GM18867 (cell line): ENCODE results near the gene MBTPS1.

Source experiments
- ATAC-seq: cut with Tn5 transposase; IDR thresholded peaks from one replicate; pipeline ENCODE4 v1.9.1; 2021; ENCODE audit warnings: mild to moderate bottlenecking, moderate library complexity; ENCODE audit not compliant: unreplicated experiment

Gene MBTPS1

GRCh38 chr16:84116720-84117493 lies at the start of gene MBTPS1:
Gene MBTPS1, minus strand, starts transcription at chr16:84116942. Its CDS starts 15,159 bp downstream, at chr16:84101783.
- ATAC-seq = peak; percentile 92

DNA sequence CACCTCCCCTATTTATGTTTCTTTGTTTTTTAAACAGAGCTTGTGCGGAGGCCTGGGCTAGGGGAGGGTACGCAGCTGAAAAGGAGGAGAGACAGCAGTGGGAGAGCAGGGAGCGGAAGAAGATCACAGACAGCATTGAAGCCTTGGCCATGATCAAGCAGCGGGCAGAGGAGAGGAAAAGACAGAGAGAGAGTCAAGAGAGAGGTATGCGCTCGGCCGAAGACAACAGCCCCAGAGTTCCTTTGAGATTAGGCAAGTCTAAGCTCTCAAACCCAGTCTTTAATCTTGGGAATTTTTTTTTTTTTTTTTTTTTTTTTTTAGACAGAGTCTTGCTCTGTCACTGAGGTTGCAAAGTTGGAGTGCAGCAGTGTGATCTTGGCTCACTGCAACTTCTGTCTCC lies 49.0 kb upstream of the MBTPS1 start:
- ATAC-seq = no peak

- no peak for ATAC-seq
Measured at GRCh38 chr16:84161801-84162200, 45.1 kb upstream of the MBTPS1 start.

DNA sequence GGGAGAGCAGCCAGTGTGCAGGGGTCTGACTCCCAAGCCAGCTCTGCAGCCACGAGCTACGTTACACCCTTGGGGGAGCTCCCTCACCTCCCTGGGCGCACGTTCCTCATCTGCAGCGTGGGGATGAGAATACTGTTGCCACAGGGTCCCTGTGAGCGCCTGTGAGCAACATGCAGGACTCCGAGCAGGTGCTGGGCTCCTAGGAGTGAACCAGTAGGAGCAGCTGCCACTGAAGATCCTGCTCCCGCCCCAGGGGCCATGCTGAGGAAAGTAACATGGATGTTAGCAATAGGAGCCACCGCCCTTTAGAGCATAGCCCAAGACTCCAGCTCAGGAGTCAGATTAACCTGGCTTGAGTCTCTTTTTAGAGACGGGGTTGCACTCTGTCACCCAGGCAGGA lies 44.3 kb upstream of the MBTPS1 start:
- no peak for ATAC-seq

GRCh38 chr16:84159800-84160199 lies 43.1 kb upstream of the MBTPS1 start:
- no peak for ATAC-seq

DNA sequence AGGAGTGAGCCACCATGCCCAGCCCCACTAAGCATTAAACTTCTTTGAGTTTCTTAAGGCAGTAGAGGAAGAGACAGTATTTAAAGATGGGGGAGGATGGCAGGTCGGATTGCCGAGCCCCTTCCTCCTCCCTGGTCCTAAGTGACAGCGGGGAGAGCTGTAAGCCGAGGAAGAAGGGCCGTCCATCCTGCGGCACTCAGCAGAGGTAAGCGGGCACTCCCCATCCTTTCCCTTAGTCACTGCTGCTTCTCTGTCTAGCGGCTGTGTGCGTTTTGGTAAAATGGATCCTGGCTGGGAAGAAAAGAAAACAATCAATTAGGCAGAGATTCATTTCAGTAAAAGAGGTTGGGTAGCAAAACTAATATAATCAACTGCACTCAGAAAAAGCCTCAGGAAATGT lies 42.3 kb upstream of the MBTPS1 start:
- no peak for ATAC-seq

DNA sequence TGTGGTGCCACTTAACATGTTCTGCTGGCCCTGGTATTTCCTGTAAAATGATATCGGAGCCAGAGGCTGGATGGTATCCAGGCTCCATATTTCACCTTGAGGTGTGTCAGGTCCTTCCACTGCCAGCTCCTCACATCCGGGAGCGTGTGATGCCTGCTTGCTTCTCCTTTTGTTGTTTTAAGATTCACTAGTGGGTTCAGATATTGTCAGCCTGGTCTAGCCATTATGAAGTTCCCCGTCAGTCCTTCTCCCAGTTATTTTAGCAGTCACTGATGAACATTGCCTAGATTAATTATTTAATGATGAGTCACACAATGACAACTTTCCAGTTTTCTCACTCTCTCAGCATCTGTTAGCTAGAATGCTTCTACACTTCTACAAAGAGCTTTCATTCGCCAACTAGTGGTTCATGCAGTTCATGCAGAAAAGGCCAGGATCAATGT lies 39.6 kb upstream of the MBTPS1 start:
- no peak for ATAC-seq

DNA sequence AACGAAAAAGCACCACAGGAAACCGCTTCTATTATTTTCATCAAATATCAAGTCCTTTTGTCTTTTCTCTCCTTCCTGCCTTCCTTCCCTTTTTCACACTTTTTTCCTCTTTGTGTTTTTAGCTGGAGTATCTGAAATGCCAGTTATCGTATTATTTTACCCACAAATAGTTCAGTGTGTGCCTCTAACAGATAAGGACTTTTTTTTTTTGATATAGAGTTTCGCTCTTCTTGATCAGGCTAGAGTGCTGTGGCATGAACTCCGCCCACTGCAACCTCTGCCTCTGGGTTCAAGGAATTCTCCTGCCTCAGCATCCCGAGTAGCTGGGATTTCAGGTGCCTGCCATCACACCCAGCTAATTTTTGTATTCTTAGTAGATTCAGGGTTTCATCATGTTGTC lies 39.0 kb upstream of the MBTPS1 start:
- no peak for ATAC-seq

DNA sequence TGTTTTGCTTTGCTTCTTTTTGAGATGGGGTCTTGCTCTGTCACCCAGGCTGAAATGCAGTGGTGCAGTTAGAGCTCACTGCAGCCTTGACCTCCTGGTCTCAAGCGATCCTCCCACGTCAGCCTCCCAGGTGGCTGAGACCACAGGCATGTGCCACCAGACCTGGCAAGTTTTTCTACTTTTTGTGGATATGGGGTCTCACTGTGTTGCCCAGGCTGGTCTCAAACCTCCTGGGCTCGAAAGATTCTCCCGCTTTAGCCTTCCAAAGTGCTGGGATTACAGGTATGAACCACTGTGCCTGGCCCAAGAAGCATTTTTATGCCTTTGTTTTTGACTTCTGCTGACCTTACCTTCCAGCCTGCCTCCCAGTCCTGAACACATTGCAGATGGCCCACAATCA lies 38.5 kb upstream of the MBTPS1 start:
- no peak for ATAC-seq

GRCh38 chr16:84153660-84154214 lies 37.0 kb upstream of the MBTPS1 start:
- no peak for ATAC-seq

- no peak for ATAC-seq
Measured at GRCh38 chr16:84150926-84151325, 34.2 kb upstream of the MBTPS1 start.

DNA sequence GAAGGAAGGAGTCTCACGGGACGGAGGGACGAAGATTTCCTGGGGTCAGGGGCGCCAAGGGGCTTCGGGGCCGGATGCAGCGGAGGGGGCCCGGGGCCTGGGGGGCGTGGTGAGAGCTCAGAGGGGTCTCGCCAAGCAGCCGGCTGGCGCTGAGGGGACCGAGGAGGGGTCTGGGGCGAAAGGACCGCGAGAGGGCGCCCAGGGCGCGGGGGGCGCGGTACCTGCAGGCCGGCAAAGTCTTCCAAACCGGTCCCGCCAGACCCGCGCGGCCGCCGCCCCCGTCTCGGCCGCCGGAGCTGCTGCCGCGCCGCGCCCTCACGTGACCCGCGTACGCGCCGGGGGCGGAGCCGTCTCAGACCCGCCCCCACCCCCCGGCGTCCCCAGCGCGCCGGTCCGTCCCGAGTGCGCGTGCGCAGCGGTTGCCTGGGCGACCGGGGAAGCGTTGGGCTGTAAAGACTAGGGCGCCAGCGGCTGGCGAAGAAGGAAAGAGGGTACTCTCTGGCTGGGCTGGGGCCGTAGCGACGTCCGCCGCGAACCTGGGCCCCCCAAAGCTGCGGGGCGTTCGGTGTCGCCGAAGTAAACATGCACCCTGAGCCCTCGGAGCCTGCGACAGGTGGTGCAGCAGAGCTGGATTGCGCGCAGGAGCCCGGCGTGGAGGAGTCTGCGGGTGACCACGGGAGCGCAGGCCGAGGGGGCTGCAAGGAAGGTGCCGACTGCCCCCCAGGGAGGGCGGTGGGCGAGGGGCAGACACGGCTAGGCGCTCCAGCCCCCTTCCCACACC lies 28.3 kb upstream of the MBTPS1 start, which contains the start of the genes DNAAF1 and HSDL1:
DNAAF1 (plus strand) TSS at position 450 of the 781 bp plus-strand sequence; CDS start at position 583, 133 bp downstream.
HSDL1 (minus strand) TSS at position 319 of the 781 bp plus-strand sequence. CDS start 13,856 bp downstream, outside the sequence.
- peak; percentile 90 for ATAC-seq

GRCh38 chr16:84144209-84144858 lies 27.6 kb upstream of the MBTPS1 start:
- peak; percentile 27 for ATAC-seq

GRCh38 chr16:84143784-84144199 lies 27.1 kb upstream of the MBTPS1 start:
- no peak for ATAC-seq

GRCh38 chr16:84143081-84143480 lies 26.3 kb upstream of the MBTPS1 start:
- ATAC-seq = no peak

DNA sequence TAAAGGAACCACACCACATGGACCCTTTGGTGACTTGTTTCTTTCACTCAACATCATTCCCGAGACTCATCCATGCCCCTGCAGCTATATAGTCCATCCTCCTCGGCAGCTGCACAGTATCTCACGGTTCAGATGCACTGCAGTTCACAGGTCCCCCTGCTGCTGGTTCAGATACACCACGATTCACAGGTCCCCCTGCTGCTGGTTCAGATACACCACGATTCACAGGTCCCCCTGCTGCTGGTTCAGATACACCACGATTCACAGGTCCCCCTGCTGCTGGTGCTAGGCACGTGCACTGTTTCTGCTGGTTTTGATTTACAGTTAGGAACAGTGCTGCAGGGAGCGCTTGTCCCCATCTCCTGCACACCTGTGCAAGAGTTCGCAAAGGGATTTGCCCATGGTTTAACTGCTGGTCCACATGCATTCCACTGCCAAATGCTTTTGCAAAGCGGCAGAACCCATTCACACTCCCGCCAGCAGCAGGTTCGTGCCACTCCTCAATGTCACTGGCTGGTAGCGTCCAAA lies 24.5 kb upstream of the MBTPS1 start:
- ATAC-seq = no peak

- no peak for ATAC-seq
Measured at GRCh38 chr16:84139628-84140258, 23.0 kb upstream of the MBTPS1 start.

DNA sequence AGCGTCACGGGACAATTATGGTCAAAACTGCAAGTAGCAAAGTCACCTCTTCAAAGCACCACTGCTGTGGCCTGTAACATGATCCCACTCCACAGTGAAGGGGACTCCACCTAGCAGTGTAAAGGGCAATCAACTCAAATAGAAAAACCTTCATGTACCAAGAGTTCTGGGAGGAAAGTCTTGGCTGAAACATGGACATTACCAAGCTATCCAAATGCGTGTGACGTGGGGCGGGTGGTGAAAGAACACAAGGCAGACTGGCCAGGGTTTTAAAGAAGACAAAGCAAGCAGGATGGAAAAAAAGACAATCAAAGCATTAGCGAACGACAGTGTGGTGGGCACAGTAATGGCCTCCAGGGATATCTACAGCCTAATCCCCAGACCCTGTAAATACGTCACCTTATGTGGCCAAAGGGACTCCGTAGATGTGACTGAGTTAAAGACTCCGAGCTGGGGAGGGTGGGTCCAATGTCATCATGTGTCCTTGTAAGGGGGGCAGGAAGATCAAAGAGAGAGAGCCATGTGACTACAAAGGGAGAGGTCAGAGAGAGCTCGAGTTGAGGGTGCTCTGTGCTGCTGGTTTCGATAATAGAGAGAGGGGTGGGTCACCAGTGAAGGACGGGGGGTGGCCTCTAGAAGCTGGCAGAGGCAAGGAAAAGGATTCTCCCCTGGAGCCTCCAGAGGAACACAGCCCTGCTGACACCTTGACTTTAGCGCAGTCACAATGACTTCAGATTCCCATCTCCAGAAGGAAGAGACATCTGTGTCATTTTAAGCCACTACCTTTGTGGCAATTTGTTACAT lies 22.3 kb upstream of the MBTPS1 start:
- ATAC-seq = peak; percentile 93

DNA sequence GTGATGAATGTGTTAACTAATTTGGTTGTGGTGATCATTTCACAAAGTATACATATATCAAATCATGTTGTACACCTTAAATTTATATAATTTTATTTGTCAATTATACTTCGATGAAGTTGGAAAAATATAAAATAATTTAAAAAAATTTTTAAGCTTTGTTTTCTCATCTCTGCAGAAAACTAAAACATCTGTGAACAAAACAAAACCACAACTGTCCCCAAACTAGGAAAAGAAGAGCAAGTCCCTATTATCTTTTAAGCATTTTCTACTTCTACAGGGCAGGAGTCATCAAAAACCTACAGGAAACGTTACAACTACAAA lies 21.7 kb upstream of the MBTPS1 start:
- ATAC-seq = no peak
